Germinal center (tissue), 1 donor: ENCODE data around the gene GLT8D1.
"Not testable (repeated sequence)": the region's sequence is repeated elsewhere in the genome, so short reads cannot be mapped to it uniquely, and the experiment has no call there.

Experiments used
- DNase-seq: peaks from one replicate; pipeline ENCODE4 v3.0.0; 2012; ENCODE audit warnings: mixed read lengths, low spot score

The GLT8D1 gene, protein sequence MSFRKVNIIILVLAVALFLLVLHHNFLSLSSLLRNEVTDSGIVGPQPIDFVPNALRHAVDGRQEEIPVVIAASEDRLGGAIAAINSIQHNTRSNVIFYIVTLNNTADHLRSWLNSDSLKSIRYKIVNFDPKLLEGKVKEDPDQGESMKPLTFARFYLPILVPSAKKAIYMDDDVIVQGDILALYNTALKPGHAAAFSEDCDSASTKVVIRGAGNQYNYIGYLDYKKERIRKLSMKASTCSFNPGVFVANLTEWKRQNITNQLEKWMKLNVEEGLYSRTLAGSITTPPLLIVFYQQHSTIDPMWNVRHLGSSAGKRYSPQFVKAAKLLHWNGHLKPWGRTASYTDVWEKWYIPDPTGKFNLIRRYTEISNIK

DNA sequence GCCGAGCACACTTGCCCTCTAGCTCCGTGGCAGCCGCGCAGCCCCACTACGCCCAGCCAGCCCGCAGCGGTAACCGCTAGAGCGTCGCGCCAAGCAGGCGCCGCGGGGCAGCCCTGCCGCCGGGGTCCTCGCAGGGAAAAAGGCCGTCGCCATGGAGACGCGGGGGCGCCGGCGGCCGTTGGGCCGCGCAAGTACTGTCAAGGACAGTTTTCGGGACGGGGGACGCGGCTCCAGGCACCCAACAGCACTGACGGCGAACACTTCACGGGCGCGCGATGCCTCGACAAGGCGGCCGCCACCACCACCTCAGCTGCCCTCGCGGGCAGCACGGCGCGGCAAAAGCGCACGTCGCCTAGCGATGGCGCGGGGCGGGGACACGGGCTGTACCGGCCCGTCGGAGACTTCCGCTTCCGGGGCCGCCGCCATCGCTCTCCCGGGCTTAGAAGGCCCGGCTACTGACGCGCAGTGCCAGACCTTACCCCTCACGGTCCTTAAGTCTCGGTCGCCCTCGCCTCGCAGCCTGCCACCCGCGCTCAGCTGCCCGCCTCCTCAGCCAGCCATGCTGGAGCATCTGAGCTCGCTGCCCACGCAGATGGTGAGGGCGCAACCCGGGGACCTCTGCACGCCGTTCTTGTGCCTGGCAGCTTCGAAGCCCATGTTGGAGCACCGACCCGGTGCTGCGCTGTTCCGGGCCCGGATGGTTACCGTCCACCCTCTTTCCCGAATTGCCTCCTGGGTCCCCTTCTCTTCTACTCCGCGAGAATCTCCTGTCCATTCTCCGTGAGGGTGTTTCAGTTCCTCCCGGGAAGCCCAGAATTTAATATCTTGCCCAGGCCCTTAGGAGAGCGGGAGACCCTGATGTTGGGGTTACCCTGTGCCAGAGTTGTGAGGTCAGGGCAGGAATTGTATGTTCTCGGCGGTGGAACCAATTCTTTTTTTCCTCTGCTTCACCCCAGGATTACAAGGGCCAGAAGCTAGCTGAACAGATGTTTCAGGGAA, at the start of gene GLT8D1, which contains the start of gene SPCS1:
Gene GLT8D1, minus strand, starts transcription at position 104 of the 999 bp plus-strand sequence. CDS start 5,331 bp downstream, outside the sequence.
Gene SPCS1, plus strand, starts transcription at position 419 of the 999 bp plus-strand sequence. Its CDS starts 141 bp downstream, at position 560.
- peak; percentile 89 for DNase-seq

DNA sequence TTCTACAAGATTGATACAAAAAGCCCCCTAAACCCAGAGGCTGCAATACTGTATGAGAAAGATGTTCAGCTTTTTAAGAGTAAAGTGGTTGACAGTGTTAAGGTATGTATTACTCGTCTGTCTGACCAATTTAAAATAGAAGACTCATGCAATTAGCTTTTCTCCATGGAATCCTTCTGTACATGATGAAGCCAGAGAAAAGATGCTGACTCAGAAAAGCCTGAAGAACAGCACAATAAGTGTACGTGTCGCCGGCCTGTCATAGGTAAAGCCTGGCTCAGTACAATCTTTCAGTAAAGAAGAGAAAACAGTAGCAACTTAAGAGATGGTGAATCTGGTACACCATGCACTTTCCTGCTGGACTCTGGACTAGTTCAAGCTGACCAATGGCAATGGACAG, 48.8 kb upstream of the GLT8D1 start:
- DNase-seq: no peak

DNA sequence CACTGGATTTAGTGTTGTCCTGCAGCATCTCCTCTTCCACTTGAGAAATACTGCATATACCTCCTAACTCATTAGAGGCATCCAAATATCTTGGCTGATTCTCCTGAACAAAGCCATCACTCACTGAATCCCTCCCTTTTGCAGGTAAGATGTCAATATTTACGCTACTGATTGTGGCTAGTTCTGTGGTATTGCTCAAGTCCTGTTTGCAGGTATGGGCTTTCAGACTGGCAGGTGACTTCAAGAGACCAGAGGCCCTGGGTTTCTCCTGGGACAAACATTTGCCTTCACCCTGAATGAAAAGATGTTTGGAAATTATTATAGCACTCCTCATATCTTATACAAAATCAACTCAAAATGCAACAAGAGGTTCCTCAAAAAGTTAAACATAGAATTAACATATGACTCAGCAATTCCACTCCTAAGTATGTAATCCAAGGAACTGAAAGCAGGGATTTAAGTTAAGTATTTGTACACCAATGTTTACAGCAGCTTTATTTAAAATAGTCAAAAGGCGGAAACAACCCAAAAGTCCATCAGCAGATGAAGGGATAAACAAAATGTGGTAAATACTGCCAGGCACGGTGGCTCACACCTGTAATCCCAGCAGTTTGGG, 46.6 kb upstream of the GLT8D1 start:
- DNase-seq: no peak

DNA sequence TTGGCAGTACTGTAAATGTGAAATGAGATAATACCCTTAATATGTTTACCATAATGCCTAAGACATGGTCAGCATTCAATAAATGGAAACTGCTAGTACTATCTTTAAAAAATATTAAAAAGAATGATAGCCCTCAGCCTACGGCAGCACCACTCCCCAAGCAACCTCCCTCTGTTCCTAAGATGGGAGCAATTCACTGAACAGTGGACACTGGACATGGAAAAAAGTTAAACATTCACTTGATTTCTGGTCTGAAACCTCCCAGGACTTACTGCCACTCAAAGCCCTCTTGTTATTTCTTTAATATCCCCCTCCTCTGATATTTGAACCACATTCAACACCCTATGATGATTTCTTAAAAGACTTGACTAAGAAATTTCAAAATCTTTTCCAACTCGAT, 38.1 kb upstream of the GLT8D1 start:
- DNase-seq: no peak

DNA sequence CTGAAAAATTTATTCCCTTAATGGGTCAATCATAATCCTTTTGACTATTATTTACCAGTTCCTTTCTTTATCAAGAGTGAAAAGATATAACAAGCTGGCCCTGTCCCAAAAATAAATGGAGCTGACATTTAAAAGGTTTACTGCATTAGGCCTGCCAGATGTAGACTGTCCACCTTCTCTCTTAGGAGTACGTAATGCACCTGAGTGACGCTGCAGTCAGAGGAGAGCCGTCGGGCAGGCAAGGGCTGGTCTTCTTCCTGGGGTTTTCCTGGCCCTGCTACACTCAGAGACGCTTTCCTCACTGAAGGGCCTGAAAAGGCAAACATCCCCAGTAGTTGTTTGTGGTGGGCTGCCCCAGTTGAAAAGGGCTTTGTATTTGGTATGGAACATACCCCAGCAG, 37.6 kb upstream of the GLT8D1 start:
- no peak for DNase-seq

DNA sequence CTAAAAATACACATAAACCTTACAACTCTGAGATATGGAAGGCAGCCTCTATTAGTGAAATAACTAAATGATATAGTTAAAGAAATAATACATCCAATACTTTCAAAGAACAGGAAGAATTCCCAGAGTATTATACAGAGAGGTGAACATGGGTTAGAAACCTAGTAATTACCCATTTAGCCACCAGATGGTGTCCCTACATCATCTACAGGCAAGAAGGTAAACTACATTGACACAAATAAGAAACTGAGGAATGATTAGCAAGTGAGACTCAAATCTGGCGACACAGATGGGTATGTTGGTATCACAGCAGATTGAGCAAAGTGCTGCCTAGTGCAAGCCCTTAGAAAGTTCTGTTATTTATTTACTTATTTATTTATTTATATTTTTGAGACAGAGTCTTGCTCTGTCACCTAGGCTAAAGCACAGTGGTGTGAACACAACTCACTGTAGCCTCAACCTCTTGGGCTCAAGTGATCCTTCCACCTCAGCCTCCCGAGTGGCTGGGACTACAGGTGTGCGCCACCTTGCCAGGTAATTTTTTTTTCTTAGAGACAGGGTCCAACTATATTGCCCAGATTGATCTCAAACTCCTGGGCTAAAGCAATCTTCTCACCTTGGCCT, 36.9 kb upstream of the GLT8D1 start:
- peak; percentile 37 for DNase-seq

DNA sequence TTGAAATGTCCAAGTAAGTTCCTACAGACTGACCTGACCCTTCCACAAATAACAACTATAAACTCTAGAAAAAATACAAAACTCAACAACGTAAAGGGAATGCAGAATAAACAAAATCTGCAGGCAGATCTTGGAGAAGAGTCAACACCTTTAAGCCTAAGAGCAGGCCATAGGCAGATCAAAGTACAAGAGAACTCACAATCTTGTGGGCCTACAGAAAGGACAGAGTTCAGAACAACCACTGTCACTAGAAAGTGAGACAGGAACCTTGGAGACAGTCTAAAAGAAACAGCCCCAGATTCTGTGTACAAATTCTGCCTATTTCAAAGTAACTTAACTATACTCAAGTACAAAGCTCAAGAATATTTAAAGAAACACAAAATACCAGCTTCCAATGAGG, 34.1 kb upstream of the GLT8D1 start:
- DNase-seq: no peak

DNA sequence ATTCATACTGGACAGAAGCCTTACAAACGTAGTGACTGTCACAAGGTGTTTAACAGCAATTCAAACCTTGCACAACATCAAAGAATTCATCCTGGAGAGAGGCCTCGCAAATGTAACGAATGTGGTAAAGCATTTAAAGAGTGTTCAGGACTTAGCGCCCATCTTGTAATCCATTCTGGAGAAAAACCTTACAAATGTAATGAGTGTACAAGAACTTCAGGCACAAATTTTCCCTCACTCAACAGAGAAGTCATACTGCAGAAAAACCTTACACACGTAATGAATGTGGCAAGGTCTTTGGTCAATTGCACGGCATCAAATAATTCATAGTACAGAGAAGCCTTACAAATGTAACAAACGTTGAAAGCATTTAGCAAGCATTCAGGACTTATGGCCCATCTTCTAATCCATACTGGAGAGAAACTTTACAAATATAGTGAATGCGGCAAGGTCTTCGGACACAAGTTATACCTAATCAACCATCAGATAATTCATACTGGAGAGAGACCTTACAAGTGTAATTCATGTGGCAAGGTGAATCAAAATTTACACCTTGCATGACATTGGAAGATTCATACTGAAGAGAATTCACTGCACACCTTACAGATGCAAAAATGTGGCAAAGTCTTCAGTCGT, 27.8 kb upstream of the GLT8D1 start:
- no peak for DNase-seq

DNA sequence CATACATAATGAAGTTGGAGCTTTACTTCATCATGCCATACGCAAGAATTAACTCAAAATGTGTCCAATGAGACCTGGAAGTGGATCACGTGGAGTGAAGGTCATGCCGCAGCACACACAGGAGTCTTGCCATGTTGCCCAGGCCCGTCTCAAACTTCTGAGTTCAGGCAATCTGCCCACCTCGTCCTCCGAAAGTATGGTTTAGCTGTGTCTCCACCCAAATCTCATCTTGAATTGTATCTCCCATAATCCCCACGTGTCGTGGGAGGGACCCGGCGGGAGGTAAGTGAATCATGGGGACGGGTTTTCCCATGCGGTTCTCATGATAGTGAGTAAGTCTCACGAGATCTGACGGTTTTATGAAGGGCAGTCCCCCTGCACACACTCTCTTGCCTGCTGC, 26.0 kb upstream of the GLT8D1 start:
- no peak for DNase-seq

DNA sequence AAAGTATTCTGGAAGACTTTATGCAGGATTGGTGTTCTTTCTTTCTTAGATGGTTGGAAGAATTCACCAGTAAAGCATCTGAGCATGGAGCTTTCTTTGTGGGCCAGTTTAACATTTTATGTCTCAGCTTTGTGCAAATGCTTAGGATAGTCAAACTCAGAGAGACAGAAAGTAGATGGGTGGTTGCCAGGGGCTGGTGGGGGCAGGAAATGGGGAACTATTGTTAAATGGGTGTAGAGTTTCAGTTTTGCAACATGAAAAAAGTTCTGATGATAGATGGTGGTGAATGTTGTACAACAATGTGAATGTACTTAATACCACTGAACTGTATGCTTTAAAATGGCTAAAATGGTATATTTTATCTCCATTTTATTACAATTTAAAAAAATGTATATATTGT, 25.1 kb upstream of the GLT8D1 start:
- no peak for DNase-seq

DNA sequence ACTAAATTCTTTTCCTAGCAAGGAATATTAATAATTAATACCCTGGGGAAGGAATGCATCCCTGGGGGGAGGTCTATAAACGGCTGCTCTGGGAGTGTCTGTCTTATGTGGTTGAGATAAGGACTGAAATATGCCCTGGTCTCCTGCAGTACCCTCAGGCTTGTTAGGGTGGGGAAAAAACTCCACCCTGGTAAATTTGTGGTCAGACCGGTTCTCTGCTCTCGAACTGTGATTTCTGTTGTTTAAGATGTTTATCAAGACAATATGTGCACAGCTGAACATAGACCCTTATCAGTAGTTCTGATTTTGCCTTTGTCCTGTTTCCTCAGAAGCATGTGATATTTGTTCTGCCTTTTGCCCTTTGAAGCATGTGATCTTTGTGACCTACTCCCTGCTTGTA, 23.2 kb upstream of the GLT8D1 start:
- DNase-seq: not testable (repeated sequence)

DNA sequence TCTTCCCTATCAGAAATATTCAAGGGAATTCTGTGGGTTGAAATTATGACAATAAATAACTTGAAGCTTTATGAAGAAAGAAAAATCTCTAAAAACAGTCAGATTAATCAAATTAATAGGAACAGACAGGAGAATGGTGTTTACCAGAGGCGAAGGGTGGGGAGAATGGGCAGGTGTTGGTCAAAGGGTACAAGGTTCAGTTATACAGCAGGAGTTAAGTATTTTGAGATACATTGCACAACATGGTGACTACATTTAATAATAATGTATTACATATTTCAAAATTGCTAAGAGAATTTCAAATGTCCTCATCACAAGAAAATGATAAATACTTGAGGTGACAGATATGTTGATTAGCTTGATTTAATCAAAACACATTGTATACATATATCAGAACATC, 18.9 kb upstream of the GLT8D1 start:
- no peak for DNase-seq

DNA sequence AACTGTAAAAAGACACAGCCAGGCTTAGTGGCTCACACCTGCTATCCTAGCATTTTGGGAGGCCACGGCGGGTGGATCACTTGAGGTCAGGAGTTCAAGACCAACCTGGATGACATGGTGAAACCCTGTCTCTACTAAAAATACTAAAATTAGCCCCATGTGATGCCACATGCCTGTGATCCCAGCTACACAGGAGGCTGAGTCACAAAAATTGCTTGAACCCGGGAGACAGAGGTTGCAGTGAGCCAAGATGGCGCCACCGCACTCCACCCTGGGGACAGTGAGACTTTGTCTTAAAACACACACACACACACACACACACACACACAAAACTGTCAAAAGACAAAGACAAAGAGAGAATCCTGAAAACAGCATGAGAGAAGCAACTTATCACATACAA, 18.3 kb upstream of the GLT8D1 start:
- DNase-seq: no peak

DNA sequence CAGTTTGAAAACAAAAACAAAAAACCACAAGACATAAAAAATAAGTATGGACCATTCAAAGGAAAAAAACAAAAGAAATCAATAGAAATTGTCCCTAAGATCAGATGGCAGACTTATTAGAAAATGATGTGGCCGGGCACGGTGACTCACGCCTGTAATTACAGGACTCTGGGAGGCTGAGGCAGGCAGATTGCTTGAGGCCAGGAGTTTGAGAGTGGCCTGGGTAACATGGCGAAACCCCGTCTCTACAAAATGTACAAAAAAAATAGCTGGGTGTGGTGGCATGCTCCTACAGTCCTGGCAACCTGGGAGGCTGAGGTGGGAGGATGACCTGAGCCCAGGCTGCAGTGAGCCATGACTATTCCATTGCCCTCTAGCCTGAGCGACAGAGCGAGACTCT, 16.9 kb upstream of the GLT8D1 start:
- DNase-seq: no peak

DNA sequence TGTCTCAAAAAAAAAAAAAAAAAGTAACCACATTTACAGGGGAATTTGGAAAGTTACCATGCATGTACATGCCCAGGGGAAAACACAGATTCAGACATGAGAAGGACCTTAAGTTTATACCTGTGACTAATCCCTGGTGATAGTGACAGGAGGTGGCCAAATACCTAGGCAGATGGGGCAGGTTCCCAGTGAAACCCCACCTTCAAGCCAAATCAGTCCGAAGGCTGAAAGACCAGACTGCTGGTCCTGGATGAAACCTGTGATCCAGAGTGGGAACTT, 16.1 kb upstream of the GLT8D1 start:
- DNase-seq: no peak

DNA sequence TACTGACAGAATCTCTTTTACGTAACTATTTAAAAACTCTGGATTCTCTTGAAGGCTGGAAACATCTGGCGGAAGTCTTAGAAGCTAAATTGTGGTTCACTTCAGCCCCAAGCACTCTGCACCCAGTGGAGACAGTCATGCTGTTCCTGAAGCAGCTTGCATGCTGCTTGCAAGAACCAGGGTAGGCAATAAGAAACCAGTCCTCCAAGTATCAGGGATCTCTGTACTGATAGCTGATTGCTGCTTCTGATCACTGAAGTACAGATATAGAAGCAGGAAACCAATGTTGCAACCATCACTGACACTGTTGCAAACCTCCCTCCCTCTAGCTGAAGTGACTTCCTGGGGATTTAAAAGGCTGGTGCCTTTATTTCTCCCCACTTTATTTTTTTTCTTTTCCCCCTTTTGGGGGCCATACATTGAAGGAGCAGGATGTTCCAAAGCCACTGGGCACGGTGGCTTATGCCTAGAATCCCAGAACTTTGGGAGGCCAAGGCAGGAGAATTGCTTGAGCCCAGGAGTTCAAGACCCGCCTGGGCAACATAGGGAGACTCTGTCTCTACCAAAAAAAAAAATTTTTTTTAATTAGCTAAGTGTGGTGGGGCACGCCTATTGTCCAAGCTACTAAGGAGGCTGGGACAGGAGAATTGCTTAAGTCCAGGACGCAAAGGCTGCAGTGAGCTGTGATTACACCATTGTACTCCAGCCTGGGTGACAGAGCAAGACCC, 15.6 kb upstream of the GLT8D1 start:
- DNase-seq: no peak

DNA sequence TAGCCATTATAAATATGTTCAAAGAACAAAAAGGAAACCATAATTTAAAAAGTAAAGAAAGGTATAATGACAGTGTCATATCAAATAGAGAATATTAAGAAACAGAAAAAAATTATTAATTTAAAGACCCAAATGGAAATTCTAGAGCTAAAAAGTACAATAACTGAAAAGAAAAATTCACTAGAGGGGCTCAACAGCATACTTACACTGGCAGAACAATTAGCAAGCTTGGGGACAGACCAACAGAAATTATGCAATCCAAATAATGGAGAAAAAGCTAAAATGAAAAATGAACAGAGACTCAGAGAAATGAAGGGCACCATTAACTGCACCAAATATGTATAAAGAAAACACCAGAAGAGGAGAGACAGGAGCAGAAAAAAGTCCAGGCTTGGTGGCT, 14.0 kb upstream of the GLT8D1 start:
- no peak for DNase-seq

DNA sequence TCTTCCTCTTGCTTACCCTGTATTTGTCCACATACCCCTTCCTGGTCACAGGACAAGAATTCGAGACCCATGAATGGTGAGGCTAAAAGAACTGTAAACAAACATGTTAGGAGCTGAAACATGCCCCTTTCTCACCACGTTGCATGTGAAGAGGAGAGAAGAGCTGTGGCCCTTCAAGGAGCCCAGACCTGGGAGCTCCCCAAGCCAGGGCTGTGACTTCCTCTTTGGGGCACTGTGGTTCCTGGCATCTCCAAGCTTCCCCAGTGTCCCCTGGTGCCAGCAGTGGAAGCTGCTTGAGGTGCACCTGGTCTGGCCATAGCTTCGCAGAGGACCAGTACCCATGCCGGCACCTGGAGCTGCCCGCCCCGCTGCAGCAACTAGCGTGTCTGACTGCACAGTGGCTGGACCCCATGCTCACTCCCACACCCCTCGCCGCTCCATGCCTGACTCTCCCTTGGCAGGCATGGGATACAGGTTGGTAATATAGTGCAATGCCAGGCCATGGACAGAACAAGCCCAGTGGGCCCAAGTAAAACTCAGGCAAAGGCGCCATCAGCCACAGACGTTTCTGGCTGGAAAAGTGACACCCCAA, 10.2 kb upstream of the GLT8D1 start:
- no peak for DNase-seq

DNA sequence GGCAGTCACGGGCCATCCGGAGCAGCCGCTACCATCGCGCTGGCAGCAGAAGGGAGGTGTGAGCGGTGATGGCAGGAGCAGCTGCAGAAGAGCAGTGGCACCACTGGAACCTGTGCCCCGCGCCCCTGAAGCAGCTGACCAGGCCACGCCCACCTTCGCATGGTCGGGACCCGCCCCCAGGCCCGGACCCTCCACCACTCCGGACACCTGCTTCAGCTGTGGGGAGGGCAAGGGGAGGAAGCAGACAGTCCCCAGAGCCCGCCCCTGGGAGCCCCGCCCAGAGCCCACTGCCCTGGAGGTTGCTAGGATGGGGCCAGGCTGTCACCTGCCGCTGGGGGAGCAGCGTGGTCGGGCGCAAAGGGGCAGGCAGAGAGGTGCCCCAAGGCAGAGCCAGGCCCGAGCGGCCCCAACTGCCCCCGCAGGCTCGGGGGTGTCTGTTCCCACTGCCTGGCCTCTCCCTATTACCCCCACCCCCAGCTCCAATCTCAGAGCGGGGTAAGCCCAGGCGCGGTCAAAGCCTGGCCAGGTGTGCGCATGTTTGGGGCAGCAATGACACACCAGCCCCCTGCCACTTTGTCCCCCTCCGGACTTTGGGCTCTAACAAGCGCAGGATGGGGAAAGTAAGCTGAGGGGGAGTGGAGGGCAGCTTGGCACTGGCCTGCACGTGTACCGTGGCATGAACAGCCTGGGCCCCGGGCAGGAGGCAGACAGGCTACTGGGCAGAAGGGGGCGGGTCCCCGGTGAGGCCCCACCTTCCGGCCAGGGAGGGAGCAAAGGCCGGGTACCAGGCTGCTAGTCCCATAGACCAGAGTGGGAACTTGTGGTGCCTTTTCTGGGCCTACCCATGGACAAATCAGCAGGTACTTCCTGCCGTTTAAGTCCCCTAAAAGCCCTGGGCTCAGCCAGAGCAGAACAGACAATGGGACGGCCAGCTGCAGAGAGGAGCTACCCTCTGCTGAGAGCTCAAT, 9.0 kb upstream of the GLT8D1 start:
- DNase-seq: no peak
